Activated naive CD8-positive, alpha-beta T cell treated with anti-CD3 and anti-CD28 coated beads for 36 hours (primary cell): ENCODE measurements around the gene DBN1. TPM values are rescaled to one million over a fixed set of nuclear protein-coding genes. Genes with fewer than 3 reads are reported as not detected.
"Not testable (repeated sequence)": the region's sequence is repeated elsewhere in the genome, so short reads cannot be mapped to it uniquely, and the experiment has no call there.

Experiments used
- DNase-seq: peaks from one replicate; pipeline ENCODE4 v3.0.0; 2021
- H3K27ac Mint-ChIP-seq: one replicate; pipeline ENCODE4 v1.8.0; 2022; ENCODE audit warnings: mild to moderate bottlenecking, moderate library complexity, mixed read lengths
- H3K27me3 Mint-ChIP-seq: one replicate; pipeline ENCODE4 v1.8.0; 2022; ENCODE audit warnings: mild to moderate bottlenecking, mixed read lengths
- H3K36me3 Mint-ChIP-seq: one replicate; pipeline ENCODE4 v1.8.0; 2021; ENCODE audit warnings: mild to moderate bottlenecking, mixed read lengths
- H3K4me1 Mint-ChIP-seq: one replicate; pipeline ENCODE4 v1.8.0; 2021; ENCODE audit warnings: mixed read lengths
- H3K4me3 Mint-ChIP-seq: one replicate; pipeline ENCODE4 v1.8.0; 2022; ENCODE audit warnings: mild to moderate bottlenecking, moderate library complexity, mixed read lengths
- H3K9me3 Mint-ChIP-seq: one replicate; pipeline ENCODE4 v1.8.0; 2022; ENCODE audit warnings: mixed read lengths
- total RNA-seq, 2 experiments: library from RNA; stranded (reverse); gene quantifications; one replicate each; pipeline ENCODE4 v1.2.3, GENCODE V29; 2021

Gene DBN1
- total RNA-seq, 2 experiments from 2014 or later, result 100 to 106 TPM

GRCh38 chr5:177487975-177488374 lies 14.5 kb upstream of the DBN1 start:
- Mint-ChIP-seq H3K27me3 (no peaks in the 10 kb centered on the region), H3K27ac (no peak overlapping the region), H3K36me3 (peaks cover 20% of the 10 kb centered on the region), H3K4me1 (no peaks in the 10 kb centered on the region), H3K4me3 (no peak overlapping the region), H3K9me3 (no peaks in the 10 kb centered on the region)
- no peak for DNase-seq

- Mint-ChIP-seq H3K9me3 (no peaks in the 10 kb centered on the region), H3K27me3 (no peaks in the 10 kb centered on the region), H3K4me1 (no peaks in the 10 kb centered on the region), H3K4me3 (no peak overlapping the region), H3K36me3 (peaks cover 20% of the 10 kb centered on the region), H3K27ac (no peak overlapping the region)
- DNase-seq, result no peak
Observed at GRCh38 chr5:177487144-177487543, 13.7 kb upstream of the DBN1 start.

- Mint-ChIP-seq H3K4me1 (no peaks in the 10 kb centered on the region), H3K27me3 (no peaks in the 10 kb centered on the region), H3K4me3 (no peak overlapping the region), H3K36me3 (peaks cover 17% of the 10 kb centered on the region), H3K9me3 (no peaks in the 10 kb centered on the region), H3K27ac (no peak overlapping the region)
- DNase-seq, result no peak
Observed at GRCh38 chr5:177486256-177486655, 12.8 kb upstream of the DBN1 start.

GRCh38 chr5:177485753-177486152 lies 12.3 kb upstream of the DBN1 start:
- H3K4me1 Mint-ChIP-seq, DNase-seq, H3K9me3 Mint-ChIP-seq, H3K27me3 Mint-ChIP-seq, H3K27ac Mint-ChIP-seq, H3K4me3 Mint-ChIP-seq: not testable (repeated sequence)
- H3K36me3 Mint-ChIP-seq, result peaks cover 15% of the 10 kb centered on the region

GRCh38 chr5:177484902-177485549 lies 11.6 kb upstream of the DBN1 start:
- H3K9me3 Mint-ChIP-seq, result no peaks in the 10 kb centered on the region
- no peak for DNase-seq
- H3K4me3 Mint-ChIP-seq, result no peak overlapping the region
- peaks cover 4% of the 10 kb centered on the region for H3K4me1 Mint-ChIP-seq
- H3K27ac Mint-ChIP-seq, result no peak overlapping the region
- H3K27me3 Mint-ChIP-seq, result no peaks in the 10 kb centered on the region
- peaks cover 11% of the 10 kb centered on the region for H3K36me3 Mint-ChIP-seq

- Mint-ChIP-seq H3K36me3 (peaks cover 14% of the 10 kb centered on the region), H3K9me3 (no peaks in the 10 kb centered on the region), H3K4me3 (no peak overlapping the region), H3K27ac (no peak overlapping the region), H3K27me3 (no peaks in the 10 kb centered on the region), H3K4me1 (peaks cover 11% of the 10 kb centered on the region)
- no peak for DNase-seq
Observed at GRCh38 chr5:177483994-177484901, 10.8 kb upstream of the DBN1 start.

GRCh38 chr5:177483042-177483441 lies 9.6 kb upstream of the DBN1 start:
- DNase-seq, result no peak
- Mint-ChIP-seq H3K4me3 (no peak overlapping the region), H3K27ac (no peak overlapping the region), H3K27me3 (no peaks in the 10 kb centered on the region), H3K4me1 (peaks cover 22% of the 10 kb centered on the region), H3K36me3 (peaks cover 17% of the 10 kb centered on the region), H3K9me3 (no peaks in the 10 kb centered on the region)

- H3K4me1 Mint-ChIP-seq, result peaks cover 28% of the 10 kb centered on the region
- H3K27me3 Mint-ChIP-seq, result no peaks in the 10 kb centered on the region
- no peaks in the 10 kb centered on the region for H3K9me3 Mint-ChIP-seq
- no peak overlapping the region for H3K4me3 Mint-ChIP-seq
- no peak for DNase-seq
- no peak overlapping the region for H3K27ac Mint-ChIP-seq
- H3K36me3 Mint-ChIP-seq, result peaks cover 16% of the 10 kb centered on the region
Observed at GRCh38 chr5:177482359-177482795, 8.9 kb upstream of the DBN1 start.

- Mint-ChIP-seq H3K27me3 (no peaks in the 10 kb centered on the region), H3K36me3 (peaks cover 8% of the 10 kb centered on the region), H3K9me3 (no peaks in the 10 kb centered on the region), H3K4me3 (no peak overlapping the region), H3K27ac (peak overlapping the region; percentile 97), H3K4me1 (peaks cover 45% of the 10 kb centered on the region)
- DNase-seq, result no peak
Observed at GRCh38 chr5:177479774-177480173, 6.3 kb upstream of the DBN1 start.

- Mint-ChIP-seq H3K4me1 (peaks cover 52% of the 10 kb centered on the region), H3K4me3 (peak overlapping the region; percentile 56), H3K36me3 (peaks cover 8% of the 10 kb centered on the region), H3K9me3 (no peaks in the 10 kb centered on the region), H3K27me3 (no peaks in the 10 kb centered on the region), H3K27ac (peak overlapping the region; percentile 97)
- DNase-seq, result peak; percentile 66
Observed at GRCh38 chr5:177478711-177479646, 5.5 kb upstream of the DBN1 start.

GRCh38 chr5:177477701-177478477 lies 4.5 kb upstream of the DBN1 start:
- Mint-ChIP-seq H3K27ac (peak overlapping the region; percentile 97), H3K9me3 (no peaks in the 10 kb centered on the region), H3K27me3 (no peaks in the 10 kb centered on the region), H3K4me3 (no peak overlapping the region), H3K4me1 (peaks cover 54% of the 10 kb centered on the region), H3K36me3 (peaks cover 8% of the 10 kb centered on the region)
- DNase-seq, result no peak

- Mint-ChIP-seq H3K27me3 (no peaks in the 10 kb centered on the region), H3K4me3 (no peak overlapping the region), H3K4me1 (peaks cover 58% of the 10 kb centered on the region), H3K27ac (peak overlapping the region; percentile 90), H3K9me3 (no peaks in the 10 kb centered on the region), H3K36me3 (peaks cover 12% of the 10 kb centered on the region)
- DNase-seq, result no peak
Observed at GRCh38 chr5:177476531-177477233, 3.2 kb upstream of the DBN1 start.

- Mint-ChIP-seq H3K27me3 (no peaks in the 10 kb centered on the region), H3K36me3 (peaks cover 16% of the 10 kb centered on the region), H3K27ac (peak overlapping the region; percentile 90), H3K9me3 (no peaks in the 10 kb centered on the region), H3K4me1 (peaks cover 67% of the 10 kb centered on the region), H3K4me3 (peak overlapping the region; percentile 13)
- peak; percentile 64 for DNase-seq
Observed at GRCh38 chr5:177475563-177476427, 2.4 kb upstream of the DBN1 start.
